Lower lobe of right lung (tissue), 2 donors: Measurements from ENCODE around the gene KPNA1. TPM values are rescaled to one million over a fixed set of nuclear protein-coding genes. Genes with fewer than 3 reads are reported as not detected.

ENCODE experiments used
- ATAC-seq, 2 donors: fragments of 200-7000 bp; cut with Tn5 transposase; one replicate each; pipeline ENCODE4 v1.9.1; 2020 to 2022; ENCODE audit warnings: mild to moderate bottlenecking in 2 of 2, moderate library complexity in 2 of 2
- DNase-seq: peaks from one replicate; pipeline ENCODE4 v3.0.0-alpha.2; 2020
- H3K27ac ChIP-seq: fragments of 200-600 bp; one replicate; pipeline ENCODE4 v1.8.0; 2022
- H3K27me3 ChIP-seq: fragments of 200-600 bp; one replicate; pipeline ENCODE4 v1.8.0; 2022; ENCODE audit warnings: low read depth
- H3K36me3 ChIP-seq: fragments of 200-600 bp; one replicate; pipeline ENCODE4 v1.8.0; 2022; ENCODE audit warnings: mild to moderate bottlenecking
- H3K4me1 ChIP-seq: fragments of 200-600 bp; one replicate; pipeline ENCODE4 v1.8.0; 2022
- H3K4me3 ChIP-seq: fragments of 200-600 bp; one replicate; pipeline ENCODE4 v1.8.0; 2022; ENCODE audit warnings: mild to moderate bottlenecking
- H3K9me3 ChIP-seq: fragments of 200-600 bp; one replicate; pipeline ENCODE4 v1.8.0; 2022
- CTCF ChIP-seq: fragments of 200-600 bp; IDR thresholded peaks from one replicate; pipeline ENCODE4 v1.8.0; 2022; ENCODE audit warnings: antibody characterized with exemption, mild to moderate bottlenecking
- intact Hi-C: fragments of 100-400 bp; cut with DNase I; formaldehyde crosslinking; loops from one replicate; pipeline ENCODE4 v1.11.0; 2022
- total RNA-seq: library from RNA; stranded (reverse); fragmentation: NEBNext Ultra II Directional; extraction: Animal tissue kit (Norgen Biotek cat#: 25700); gene quantifications from one replicate; pipeline ENCODE4 v1.2.1, GENCODE V29; 2021
- donor health status: DM: no; HTN: yes; CAD: no; lungs with severe emphysema.

KPNA1 gene
- total RNA-seq, 1 donor from 2014 or later: 54.5 TPM

- H3K27ac ChIP-seq: no peak overlapping the region
- TF ChIP-seq CTCF: no peak
- ATAC-seq: no peak
- H3K9me3 ChIP-seq: no peaks in the 10 kb centered on the region
- H3K36me3 ChIP-seq: no peaks in the 10 kb centered on the region
- H3K27me3 ChIP-seq: no peaks in the 10 kb centered on the region
- H3K4me3 ChIP-seq: no peak overlapping the region
- intact Hi-C loops: no loop called here
- peaks cover 6% of the 10 kb centered on the region for H3K4me1 ChIP-seq
- DNase-seq: no peak
These were observed 117.5 kb downstream of the KPNA1 start for GRCh38 chr3:122397201-122397600.

- Histone ChIP-seq H3K27ac (no peak overlapping the region), H3K4me3 (no peak overlapping the region), H3K36me3 (no peaks in the 10 kb centered on the region), H3K27me3 (no peaks in the 10 kb centered on the region), H3K9me3 (no peaks in the 10 kb centered on the region), H3K4me1 (peaks cover 6% of the 10 kb centered on the region)
- ATAC-seq (no peak), DNase-seq (no peak)
- no peak for TF ChIP-seq CTCF
- intact Hi-C loops: no loop called here
These were observed 118.2 kb downstream of the KPNA1 start for GRCh38 chr3:122396511-122396910.

GRCh38 chr3:122395582-122395981 lies 119.2 kb downstream of the KPNA1 start:
- Histone ChIP-seq H3K4me3 (no peak overlapping the region), H3K4me1 (peaks cover 6% of the 10 kb centered on the region), H3K27me3 (no peaks in the 10 kb centered on the region), H3K36me3 (no peaks in the 10 kb centered on the region), H3K9me3 (no peaks in the 10 kb centered on the region), H3K27ac (no peak overlapping the region)
- DNase-seq: no peak
- intact Hi-C loops: no loop called here
- TF ChIP-seq CTCF: no peak
- ATAC-seq: no peak

GRCh38 chr3:122394173-122394572 lies 120.6 kb downstream of the KPNA1 start:
- Histone ChIP-seq H3K36me3 (no peaks in the 10 kb centered on the region), H3K4me1 (peaks cover 6% of the 10 kb centered on the region), H3K27ac (no peak overlapping the region), H3K27me3 (no peaks in the 10 kb centered on the region), H3K9me3 (no peaks in the 10 kb centered on the region), H3K4me3 (no peak overlapping the region)
- intact Hi-C loops: no loop called here
- DNase-seq (no peak), ATAC-seq (no peak)
- no peak for TF ChIP-seq CTCF

GRCh38 chr3:122392868-122393844 lies 121.6 kb downstream of the KPNA1 start:
- Histone ChIP-seq H3K4me3 (no peak overlapping the region), H3K9me3 (no peaks in the 10 kb centered on the region), H3K4me1 (peaks cover 6% of the 10 kb centered on the region), H3K27me3 (no peaks in the 10 kb centered on the region), H3K27ac (no peak overlapping the region), H3K36me3 (no peaks in the 10 kb centered on the region)
- peak; percentile 71 for TF ChIP-seq CTCF
- ATAC-seq (peak in 1 of 2 donors; percentile 47), DNase-seq (no peak)
- intact Hi-C loops: no loop called here
